K562 (cell line): ENCODE data around the gene ACSS2. TPM values are rescaled to one million over a fixed set of nuclear protein-coding genes. Genes with fewer than 3 reads are reported as not detected.

Experiments
- CTCFL ChIP-seq: IDR thresholded peaks from 2 replicates; pipeline ENCODE4 v1.6.1; 2011; ENCODE audit warnings: borderline replicate concordance, low read depth, mild to moderate bottlenecking, moderate library complexity, low read length; ENCODE audit not compliant: insufficient read depth, poor library complexity, severe bottlenecking
- E4F1 ChIP-seq: fragments of 250-450 bp; sonication (Bioruptor Pico); IDR thresholded peaks from 2 replicates; pipeline ENCODE4 v1.5.0; 2021; ENCODE audit warnings: mild to moderate bottlenecking, borderline replicate concordance
- GABPA ChIP-seq: fragments of 200-800 bp; sonication (Bioruptor generic); conservative IDR thresholded peaks from 2 replicates; pipeline ENCODE4 v1.6.1; 2016; ENCODE audit warnings: low read depth, missing genetic modification characterization, missing compliant biosample characterization
- MLX ChIP-seq, 2 experiments: fragments of 450-650 bp in 1 of 2; sonication (generic) in 1 of 2; formaldehyde crosslinking; conservative IDR thresholded peaks; 2 replicates each; pipeline versions ENCODE4 v1.4.0 to v1.8.1; 2020 to 2022; ENCODE audit warnings: mild to moderate bottlenecking in 1 of 2, missing genetic modification reagents in 1 of 2
- POLR3A ChIP-seq: IDR thresholded peaks from 2 replicates; pipeline ENCODE4 v1.6.1; 2011; ENCODE audit warnings: borderline replicate concordance, mild to moderate bottlenecking, moderate library complexity; ENCODE audit not compliant: insufficient read length, insufficient read depth; ENCODE audit errors: extremely low read depth
- PREB ChIP-seq: sonication (generic); formaldehyde crosslinking; IDR thresholded peaks from 2 replicates; pipeline ENCODE4 v1.8.1; 2023; ENCODE audit warnings: mild to moderate bottlenecking, missing genetic modification reagents
- SPI1 ChIP-seq: IDR thresholded peaks from 2 replicates; pipeline ENCODE4 v1.6.1; 2011; ENCODE audit warnings: low read depth, low read length, control low read depth, borderline replicate concordance
- THAP12 ChIP-seq: fragments of 250-450 bp; sonication (Bioruptor Pico); IDR thresholded peaks from 2 replicates; pipeline ENCODE4 v1.9.0; 2021; ENCODE audit warnings: mild to moderate bottlenecking, inconsistent platforms
- U2AF1 ChIP-seq: fragments of 200-400 bp; formaldehyde crosslinking; optimal IDR thresholded peaks from 2 replicates; pipeline ENCODE3; 2017; ENCODE audit warnings: mild to moderate bottlenecking, low read depth, low read length, moderate library complexity
- VEZF1 ChIP-seq: fragments of 200-800 bp; sonication (Bioruptor generic); IDR thresholded peaks from 2 replicates; pipeline ENCODE4 v1.6.1; 2017; ENCODE audit warnings: missing genetic modification characterization, missing compliant biosample characterization
- ZBTB26 ChIP-seq: fragments of 450-650 bp; formaldehyde crosslinking; IDR thresholded peaks from 2 replicates; pipeline ENCODE4 v1.4.0; 2022; ENCODE audit warnings: missing genetic modification characterization
- ZFX ChIP-seq: sonication (generic); formaldehyde crosslinking; IDR thresholded peaks from 2 replicates; pipeline ENCODE4 v1.8.0; 2022; ENCODE audit warnings: mild to moderate bottlenecking, missing genetic modification reagents, moderate library complexity
- ZNF324 ChIP-seq: fragments of 250-450 bp; sonication (Bioruptor Pico); IDR thresholded peaks from 2 replicates; pipeline ENCODE4 v1.4.0; 2020; ENCODE audit warnings: mild to moderate bottlenecking
- ZNF57 ChIP-seq: fragments of 450-650 bp; formaldehyde crosslinking; IDR thresholded peaks from 2 replicates; pipeline ENCODE4 v1.4.0; 2020; ENCODE audit warnings: mild to moderate bottlenecking, moderate library complexity
- polyA plus RNA-seq, 8 experiments: library from polyadenylated mRNA; depleted of rRNA in 4 of 8; stranded (reverse) in 5 of 8; unstranded in 3 of 8; fragments of >200 nt; fragmentation: Nextera tagmentation in 2 of 8; fragmentation: Illumina TruSeq in 1 of 8; extraction: Ambion mirVana in 2 of 8; extraction: Trizol in 1 of 8; gene quantifications; 2 replicates each; pipeline versions ENCODE4 v1.2.1 to v1.2.3, GENCODE V29; 2011 to 2014; ENCODE audit warnings: inconsistent platforms in 1 of 8, missing spikeins in 1 of 8
- total RNA-seq, 7 experiments: library from RNA; depleted of rRNA in 6 of 7; stranded (reverse); fragments of >200 nt in 6 of 7; fragmentation: Illumina TruSeq in 2 of 7; extraction: Trizol in 2 of 7; gene quantifications; 2 replicates each; pipeline versions ENCODE4 v1.2.1 to v1.2.3, GENCODE V29; 2011 to 2021; ENCODE audit warnings: low replicate concordance in 1 of 7

ACSS2 gene
- total and polyA plus RNA-seq, 9 of the 15 experiments (the other 6 are each of a cell fraction or from before 2014, with no cell fraction given) = 21.9 to 246 (median 66.2) TPM

GRCh38 chr20:34872622-34873224 lies 3.7 kb upstream of the ACSS2 start, which contains the start of gene GGT7 (continued):
- TF ChIP-seq ZBTB26 (CRISPR knock-in tag) = no peak
- TF ChIP-seq E4F1 (CRISPR knock-in tag) = no peak
- no peak for TF ChIP-seq PREB (CRISPR knock-in tag)
- no peak for TF ChIP-seq ZNF324
- peak; percentile 92 for TF ChIP-seq VEZF1
- TF ChIP-seq ZFX (CRISPR knock-in tag) = peak; percentile 65
- TF ChIP-seq THAP12 (CRISPR knock-in tag) = no peak
- TF ChIP-seq SPI1 = no peak
- TF ChIP-seq U2AF1 = no peak
- no peak for TF ChIP-seq ZNF57 (CRISPR knock-in tag)
- peak; percentile 83 for TF ChIP-seq CTCFL
- no peak for TF ChIP-seq MLX (CRISPR knock-in tag; conservative IDR thresholded peaks at IDR 0.05)
- no peak for TF ChIP-seq POLR3A
- TF ChIP-seq GABPA (tag) = peak; percentile 90
